ENCODE data around the gene UBE2S. TPM values are rescaled to one million over a fixed set of nuclear protein-coding genes. Genes with fewer than 3 reads are reported as not detected.
A peak's percentile ranks its signal among the peaks of the same experiment; 100 is the strongest.

The UBE2S gene
- total and polyA plus RNA-seq, 12 donors = 8.8 to 57.1 (median 18.8) TPM

DNA sequence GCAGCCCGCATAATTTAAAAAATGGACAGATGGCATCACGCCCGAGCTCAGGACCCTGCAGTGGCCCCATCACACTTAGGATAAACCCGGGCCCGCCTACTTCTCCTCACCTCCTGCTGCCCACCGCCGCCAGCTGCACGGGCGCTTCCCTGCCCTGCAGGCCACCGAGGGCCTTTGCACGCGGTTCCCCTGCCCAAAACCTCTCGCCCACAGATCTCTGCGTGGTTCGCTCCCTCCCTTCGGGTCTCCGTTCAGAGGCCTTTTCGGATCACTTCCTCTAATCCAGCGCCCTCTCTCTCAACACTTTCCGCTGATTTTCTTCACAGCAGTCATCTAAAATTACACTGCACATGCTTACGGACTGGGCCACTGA is 33.7 kb upstream of the UBE2S start:
- no peak overlapping the region for H3K4me3 ChIP-seq
- no peak for TF ChIP-seq POLR2A (IDR thresholded peaks at IDR 0.05)
- no peak for TF ChIP-seq CTCF (IDR thresholded peaks at IDR 0.05)
- peaks cover 55% of the 10 kb centered on the region for H3K27me3 ChIP-seq
- H3K27ac ChIP-seq = no peak overlapping the region
- no peaks in the 10 kb centered on the region for H3K4me1 ChIP-seq (replicated peaks in 1 of 2)
- intact Hi-C loops (cut with DNase I) = no loop called here
- WGBS, 4 donors = 6 to 16% (median 7%) methylated on average over 21 of the region's 21 CpGs
- no peaks in the 10 kb centered on the region for H3K9me3 ChIP-seq (replicated peaks in 1 of 3)
- no peaks in the 10 kb centered on the region for H3K36me3 ChIP-seq (replicated peaks in 1 of 2)
- DNase-seq = no peak

DNA sequence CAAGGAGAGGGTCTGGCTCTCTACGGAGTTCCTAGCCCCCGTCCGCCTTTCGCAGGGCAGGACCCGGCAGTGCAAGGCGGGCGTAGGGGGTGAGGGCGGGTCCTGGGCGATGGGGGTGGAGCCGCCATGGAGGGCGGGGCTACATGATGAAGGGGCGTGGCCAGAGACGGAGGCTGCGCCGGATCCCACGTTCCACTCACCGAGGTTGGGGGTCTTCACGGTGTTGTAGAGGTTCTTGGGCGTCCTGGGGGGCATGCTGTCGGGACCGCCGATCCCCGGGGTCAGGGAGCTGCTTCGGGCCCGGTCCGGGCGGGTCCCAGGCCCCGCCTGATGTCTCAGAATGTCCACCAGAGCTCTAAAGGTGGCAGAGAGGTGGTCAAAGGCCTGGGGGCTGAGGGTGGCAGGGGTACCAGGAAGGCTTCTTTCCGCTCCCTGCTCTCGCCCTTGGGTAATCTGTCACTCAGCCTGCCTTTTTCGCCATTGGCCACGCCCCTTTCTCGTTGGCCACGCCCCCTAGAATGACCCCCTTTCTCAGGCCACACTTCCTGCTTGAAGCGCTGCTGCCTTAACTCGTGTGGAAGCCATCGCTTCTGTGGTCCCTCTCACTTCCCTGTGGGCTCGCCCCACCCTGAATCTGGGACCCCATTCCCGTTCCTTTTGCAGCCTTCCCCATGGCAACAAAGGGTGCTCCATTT is 33.0 kb upstream of the UBE2S start:
- Histone ChIP-seq H3K4me1 (replicated peaks in 1 of 2) (no peaks in the 10 kb centered on the region), H3K36me3 (replicated peaks in 1 of 2) (no peaks in the 10 kb centered on the region), H3K27ac (no peak overlapping the region), H3K4me3 (no peak overlapping the region), H3K27me3 (peaks cover 55% of the 10 kb centered on the region), H3K9me3 (replicated peaks in 1 of 3) (no peaks in the 10 kb centered on the region)
- TF ChIP-seq CTCF (IDR thresholded peaks at IDR 0.05) = no peak
- TF ChIP-seq POLR2A (IDR thresholded peaks at IDR 0.05) = no peak
- DNase-seq = no peak
- WGBS, 4 donors = 8 to 15% (median 8%) methylated on average over 11 to 39 of the region's 39 CpGs
- intact Hi-C loops (cut with DNase I) = no loop called here

- no peak for DNase-seq
- Histone ChIP-seq H3K27me3 (peaks cover 42% of the 10 kb centered on the region), H3K36me3 (replicated peaks in 1 of 2) (no peaks in the 10 kb centered on the region), H3K9me3 (replicated peaks in 1 of 3) (no peaks in the 10 kb centered on the region), H3K27ac (no peak overlapping the region), H3K4me1 (replicated peaks in 1 of 2) (no peaks in the 10 kb centered on the region), H3K4me3 (no peak overlapping the region)
- intact Hi-C loops (cut with DNase I) = no loop called here
- TF ChIP-seq POLR2A (IDR thresholded peaks at IDR 0.05) = no peak
- TF ChIP-seq CTCF (IDR thresholded peaks at IDR 0.05) = no peak
- WGBS, 4 donors = 69 to 78% (median 73%) methylated on average over 3 to 5 of the region's 5 CpGs
Measured at GRCh38 chr19:55439052-55439451, 31.5 kb upstream of the UBE2S start.

- DNase-seq = peak; percentile 62 to 80 (median 67)
- Histone ChIP-seq H3K27me3 (peaks cover 47% of the 10 kb centered on the region), H3K36me3 (replicated peaks in 1 of 2) (no peaks in the 10 kb centered on the region), H3K4me1 (replicated peaks in 1 of 2) (no peaks in the 10 kb centered on the region), H3K9me3 (replicated peaks in 1 of 3) (no peaks in the 10 kb centered on the region), H3K27ac (no peak overlapping the region), H3K4me3 (no peak overlapping the region)
- TF ChIP-seq CTCF (IDR thresholded peaks at IDR 0.05) (no peak), POLR2A (IDR thresholded peaks at IDR 0.05) (no peak)
- intact Hi-C loops (cut with DNase I) = no loop called here
- WGBS, 4 donors = 0 to 8% (median 5%) methylated on average over 8 to 17 of the region's 17 CpGs
Measured at GRCh38 chr19:55437410-55437809, 29.8 kb upstream of the UBE2S start.
